Memory B cell (primary cell): ENCODE measurements around the gene PCDHGA6.
A peak's percentile ranks its signal among the peaks of the same experiment; 100 is the strongest.

Experiments
- ATAC-seq: fragments of 150-1000 bp; cut with Tn5 transposase; 2 replicates; pipeline ENCODE4 v1.10.0; 2021; ENCODE audit warnings: low read depth, mild to moderate bottlenecking, moderate library complexity
- DNase-seq, 2 donors: peaks; one replicate each; pipeline ENCODE4 v3.0.0; 2022; ENCODE audit warnings: low spot score in 2 of 2
- H3K27ac Mint-ChIP-seq: one replicate; pipeline ENCODE4 v1.8.0; 2022; ENCODE audit warnings: mild to moderate bottlenecking, moderate library complexity, mixed read lengths
- H3K27me3 Mint-ChIP-seq: one replicate; pipeline ENCODE4 v1.8.0; 2022; ENCODE audit warnings: mixed read lengths
- H3K36me3 Mint-ChIP-seq: one replicate; pipeline ENCODE4 v1.8.0; 2022; ENCODE audit warnings: mild to moderate bottlenecking, mixed read lengths
- H3K4me1 Mint-ChIP-seq: one replicate; pipeline ENCODE4 v1.8.0; 2022; ENCODE audit warnings: mixed read lengths
- H3K4me3 Mint-ChIP-seq: one replicate; pipeline ENCODE4 v1.8.0; 2022; ENCODE audit warnings: mild to moderate bottlenecking, moderate library complexity, mixed read lengths
- H3K9me3 Mint-ChIP-seq: one replicate; pipeline ENCODE4 v1.8.0; 2022; ENCODE audit warnings: mixed read lengths

Gene PCDHGA6

GRCh38 chr5:141349917-141350619 is 23.6 kb upstream of the PCDHGA6 start, which contains the start of gene PCDHGB1:
Gene PCDHGB1, plus strand, starts transcription at chr5:141350099. Its CDS starts 162 bp downstream, at chr5:141350261.
- no peak for DNase-seq
- Mint-ChIP-seq H3K9me3 (peaks cover 16% of the 10 kb centered on the region), H3K27me3 (peaks cover 22% of the 10 kb centered on the region), H3K4me3 (peak within 1 kb of the TSS; percentile 54), H3K36me3 (peaks cover 3% of the 10 kb centered on the region), H3K27ac (no peak within 1 kb of the TSS), H3K4me1 (no peaks in the 10 kb centered on the region)
- ATAC-seq = peak; percentile 50

DNA sequence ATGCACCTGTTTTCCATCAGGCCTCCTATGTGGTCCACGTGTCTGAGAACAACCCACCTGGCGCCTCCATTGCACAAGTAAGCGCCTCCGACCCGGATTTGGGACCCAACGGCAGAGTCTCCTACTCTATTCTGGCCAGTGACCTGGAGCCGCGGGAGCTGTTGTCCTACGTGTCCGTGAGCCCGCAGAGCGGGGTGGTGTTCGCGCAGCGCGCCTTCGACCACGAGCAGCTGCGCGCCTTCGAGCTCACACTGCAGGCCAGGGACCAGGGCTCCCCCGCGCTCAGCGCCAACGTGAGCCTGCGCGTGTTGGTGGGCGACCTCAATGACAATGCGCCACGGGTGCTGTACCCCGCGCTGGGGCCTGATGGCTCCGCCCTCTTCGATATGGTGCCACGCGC is 22.1 kb upstream of the PCDHGA6 start:
- H3K27ac Mint-ChIP-seq = no peak overlapping the region
- DNase-seq (no peak), ATAC-seq (no peak)
- H3K9me3 Mint-ChIP-seq = peaks cover 14% of the 10 kb centered on the region
- H3K4me3 Mint-ChIP-seq = no peak overlapping the region
- H3K4me1 Mint-ChIP-seq = no peaks in the 10 kb centered on the region
- H3K27me3 Mint-ChIP-seq = peaks cover 24% of the 10 kb centered on the region
- peaks cover 3% of the 10 kb centered on the region for H3K36me3 Mint-ChIP-seq

- Mint-ChIP-seq H3K27me3 (peaks cover 26% of the 10 kb centered on the region), H3K27ac (no peak within 1 kb of the TSS), H3K4me3 (no peak within 1 kb of the TSS), H3K4me1 (no peaks in the 10 kb centered on the region), H3K9me3 (peaks cover 16% of the 10 kb centered on the region), H3K36me3 (peaks cover 4% of the 10 kb centered on the region)
- DNase-seq (no peak), ATAC-seq (no peak)
Observed at GRCh38 chr5:141354900-141355469, 18.7 kb upstream of the PCDHGA6 start, which contains the start of gene PCDHGA4. Gene PCDHGA4, plus strand, starts transcription at chr5:141355021. Its CDS starts 87 bp downstream, at chr5:141355108.

DNA sequence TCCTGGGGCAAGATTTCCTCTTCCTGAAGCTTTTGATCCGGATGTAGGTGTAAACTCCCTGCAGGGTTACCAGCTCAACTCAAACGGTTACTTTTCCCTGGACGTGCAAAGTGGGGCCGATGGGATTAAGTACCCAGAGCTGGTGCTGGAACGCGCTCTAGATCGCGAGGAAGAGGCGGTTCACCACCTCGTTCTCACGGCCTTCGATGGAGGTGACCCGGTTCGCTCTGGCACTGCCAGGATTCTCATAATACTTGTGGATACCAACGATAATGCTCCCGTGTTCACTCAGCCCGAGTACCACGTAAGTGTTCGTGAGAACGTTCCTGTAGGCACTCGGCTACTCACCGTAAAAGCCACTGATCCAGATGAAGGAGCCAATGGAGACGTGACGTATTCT is 18.1 kb upstream of the PCDHGA6 start:
- H3K4me3 Mint-ChIP-seq = no peak overlapping the region
- no peaks in the 10 kb centered on the region for H3K4me1 Mint-ChIP-seq
- peaks cover 24% of the 10 kb centered on the region for H3K27me3 Mint-ChIP-seq
- peaks cover 15% of the 10 kb centered on the region for H3K9me3 Mint-ChIP-seq
- H3K27ac Mint-ChIP-seq = no peak overlapping the region
- peaks cover 4% of the 10 kb centered on the region for H3K36me3 Mint-ChIP-seq
- no peak for ATAC-seq
- DNase-seq = no peak

GRCh38 chr5:141356133-141356532 is 17.6 kb upstream of the PCDHGA6 start:
- Mint-ChIP-seq H3K9me3 (peaks cover 15% of the 10 kb centered on the region), H3K27me3 (peaks cover 24% of the 10 kb centered on the region)

DNA sequence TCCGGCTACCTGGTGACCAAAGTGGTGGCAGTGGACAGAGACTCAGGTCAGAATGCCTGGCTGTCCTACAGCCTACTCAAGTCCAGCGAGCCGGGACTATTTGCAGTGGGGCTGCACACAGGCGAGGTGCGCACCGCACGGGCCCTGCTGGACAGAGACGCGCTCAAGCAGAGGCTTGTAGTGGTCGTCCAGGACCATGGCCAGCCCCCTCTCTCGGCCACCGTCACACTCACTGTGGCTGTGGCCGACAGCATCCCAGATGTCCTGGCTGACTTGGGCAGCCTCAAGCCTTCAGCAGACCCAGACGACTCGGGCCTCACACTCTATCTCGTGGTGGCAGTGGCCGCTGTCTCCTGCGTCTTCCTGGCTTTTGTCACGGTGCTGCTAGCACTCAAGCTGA is 16.7 kb upstream of the PCDHGA6 start:
- peaks cover 4% of the 10 kb centered on the region for H3K36me3 Mint-ChIP-seq
- ATAC-seq (no peak), DNase-seq (no peak)
- H3K4me3 Mint-ChIP-seq = no peak overlapping the region
- peaks cover 15% of the 10 kb centered on the region for H3K9me3 Mint-ChIP-seq
- no peak overlapping the region for H3K27ac Mint-ChIP-seq
- peaks cover 24% of the 10 kb centered on the region for H3K27me3 Mint-ChIP-seq
- no peaks in the 10 kb centered on the region for H3K4me1 Mint-ChIP-seq

More at GRCh38 chr5:141356133-141356532, 17.6 kb upstream of the PCDHGA6 start:
- ATAC-seq (no peak), DNase-seq (no peak)
- H3K4me3 Mint-ChIP-seq = no peak overlapping the region
- H3K27ac Mint-ChIP-seq = no peak overlapping the region
- H3K4me1 Mint-ChIP-seq = no peaks in the 10 kb centered on the region
- H3K36me3 Mint-ChIP-seq = peaks cover 4% of the 10 kb centered on the region

DNA sequence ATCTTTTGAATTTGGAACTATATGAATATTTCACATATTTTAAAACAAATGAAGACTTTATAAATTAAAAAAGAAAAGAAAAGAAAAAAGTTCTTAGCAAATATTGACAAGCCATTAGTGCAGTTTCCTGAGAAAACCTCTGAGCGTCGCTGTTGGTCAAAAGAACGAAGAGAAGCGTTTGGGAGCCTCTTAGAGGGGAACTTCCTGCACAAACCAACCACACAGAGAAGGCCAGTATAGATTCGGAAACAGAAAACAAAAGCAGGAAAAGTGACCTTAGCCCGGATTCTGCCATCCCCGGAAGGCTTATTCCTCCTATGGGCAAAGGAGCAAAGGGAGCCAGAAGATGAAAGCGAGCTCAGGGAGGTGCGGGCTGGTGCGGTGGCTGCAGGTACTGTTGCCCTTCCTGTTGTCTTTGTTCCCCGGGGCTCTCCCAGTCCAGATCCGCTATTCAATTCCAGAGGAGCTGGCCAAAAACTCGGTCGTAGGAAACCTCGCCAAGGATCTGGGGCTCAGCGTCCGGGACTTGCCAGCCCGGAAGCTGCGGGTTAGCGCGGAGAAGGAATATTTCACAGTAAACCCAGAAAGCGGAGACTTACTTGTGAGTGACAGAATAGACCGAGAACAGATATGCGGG is 13.8 kb upstream of the PCDHGA6 start, which contains the start of gene PCDHGB2:
Gene PCDHGB2 (plus strand): TSS at position 205 of the 637 bp plus-strand sequence. CDS start 142 bp downstream, at position 347.
- Mint-ChIP-seq H3K36me3 (peaks cover 5% of the 10 kb centered on the region), H3K27ac (peak within 1 kb of the TSS; percentile 85), H3K4me3 (peak within 1 kb of the TSS; percentile 89), H3K9me3 (peaks cover 17% of the 10 kb centered on the region), H3K4me1 (peaks cover 2% of the 10 kb centered on the region), H3K27me3 (peaks cover 17% of the 10 kb centered on the region)
- no peak for DNase-seq
- peak; percentile 54 for ATAC-seq

GRCh38 chr5:141360685-141361084 is 13.0 kb upstream of the PCDHGA6 start:
- peaks cover 23% of the 10 kb centered on the region for H3K27me3 Mint-ChIP-seq
- H3K27ac Mint-ChIP-seq = no peak overlapping the region
- H3K9me3 Mint-ChIP-seq = peaks cover 17% of the 10 kb centered on the region
- no peak for DNase-seq
- H3K4me3 Mint-ChIP-seq = no peak overlapping the region
- peaks cover 5% of the 10 kb centered on the region for H3K36me3 Mint-ChIP-seq
- peaks cover 2% of the 10 kb centered on the region for H3K4me1 Mint-ChIP-seq
- ATAC-seq = no peak

DNA sequence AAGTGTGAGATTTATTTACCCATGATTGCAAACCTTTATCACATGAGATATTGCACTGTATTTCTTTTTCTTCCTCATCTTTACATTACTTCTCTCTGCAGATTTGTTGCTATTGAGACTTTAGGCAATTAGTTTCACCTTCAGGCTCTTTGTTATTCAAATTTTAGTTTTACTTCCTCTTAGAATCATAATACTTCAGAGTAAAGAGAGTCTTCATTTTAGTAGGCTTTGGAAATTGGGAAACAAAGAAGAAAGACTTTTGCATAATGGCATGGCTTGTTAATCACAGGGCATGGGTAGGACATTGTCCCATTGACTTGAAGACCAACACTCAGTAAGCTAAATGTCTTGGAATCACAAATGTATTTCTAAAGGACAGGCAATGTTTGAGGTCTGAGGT is 11.0 kb upstream of the PCDHGA6 start:
- Mint-ChIP-seq H3K27ac (peak overlapping the region; percentile 60), H3K27me3 (peaks cover 19% of the 10 kb centered on the region), H3K36me3 (peaks cover 5% of the 10 kb centered on the region), H3K4me1 (peaks cover 2% of the 10 kb centered on the region), H3K4me3 (peak overlapping the region; percentile 52), H3K9me3 (peaks cover 15% of the 10 kb centered on the region)
- no peak for DNase-seq
- no peak for ATAC-seq

GRCh38 chr5:141363952-141364660 is 9.6 kb upstream of the PCDHGA6 start, which contains the start of gene PCDHGA5:
Gene PCDHGA5, plus strand, starts transcription at chr5:141364162. Its CDS starts 169 bp downstream, at chr5:141364331.
- DNase-seq = no peak
- Mint-ChIP-seq H3K36me3 (peaks cover 5% of the 10 kb centered on the region), H3K27ac (no peak within 1 kb of the TSS), H3K4me3 (no peak within 1 kb of the TSS), H3K27me3 (peaks cover 15% of the 10 kb centered on the region), H3K4me1 (peaks cover 2% of the 10 kb centered on the region), H3K9me3 (peaks cover 11% of the 10 kb centered on the region)
- ATAC-seq = no peak

GRCh38 chr5:141366016-141366896 is 7.4 kb upstream of the PCDHGA6 start:
- H3K9me3 Mint-ChIP-seq = peaks cover 12% of the 10 kb centered on the region
- no peak overlapping the region for H3K4me3 Mint-ChIP-seq
- peaks cover 6% of the 10 kb centered on the region for H3K36me3 Mint-ChIP-seq
- no peak overlapping the region for H3K27ac Mint-ChIP-seq
- DNase-seq (no peak), ATAC-seq (no peak)
- H3K4me1 Mint-ChIP-seq = peaks cover 5% of the 10 kb centered on the region
- H3K27me3 Mint-ChIP-seq = peaks cover 16% of the 10 kb centered on the region

DNA sequence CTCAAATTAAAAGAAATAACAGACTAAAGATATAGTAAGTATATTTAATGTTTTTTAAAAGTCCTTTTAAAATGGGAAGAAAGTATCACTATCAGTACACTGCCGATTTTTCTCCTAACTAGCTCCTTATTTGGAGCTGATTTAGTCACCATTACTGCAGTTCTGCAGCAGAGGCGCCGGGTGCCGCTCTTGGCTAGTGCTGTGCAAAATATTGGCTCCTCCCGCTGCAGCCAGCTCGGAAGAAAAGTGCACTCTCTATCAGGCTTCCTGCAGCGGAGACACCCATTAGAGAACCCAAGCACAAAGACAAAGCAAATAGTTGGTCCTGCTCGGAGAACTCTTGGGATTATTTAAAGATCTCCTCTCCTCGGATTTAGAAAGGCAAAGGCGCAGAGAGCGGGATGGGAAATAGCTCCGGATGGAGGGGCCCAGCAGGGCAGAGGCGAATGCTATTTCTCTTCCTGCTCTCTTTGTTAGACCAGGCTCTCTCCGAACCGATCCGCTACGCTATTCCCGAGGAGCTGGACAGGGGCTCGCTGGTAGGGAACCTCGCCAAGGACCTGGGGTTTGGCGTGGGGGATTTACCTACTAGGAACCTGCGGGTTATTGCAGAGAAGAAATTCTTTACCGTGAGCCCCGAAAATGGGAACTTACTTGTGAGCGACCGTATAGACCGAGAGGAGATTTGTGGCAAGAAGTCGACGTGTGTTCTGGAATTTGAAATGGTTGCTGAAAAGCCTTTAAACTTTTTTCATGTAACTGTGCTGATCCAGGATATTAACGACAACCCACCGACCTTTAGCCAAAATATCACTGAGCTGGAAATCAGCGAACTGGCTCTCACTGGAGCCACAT is 3.5 kb upstream of the PCDHGA6 start, which contains the start of gene PCDHGB3:
Gene PCDHGB3 (plus strand): TSS at position 249 of the 855 bp plus-strand sequence. CDS start 153 bp downstream, at position 402.
- peaks cover 8% of the 10 kb centered on the region for H3K9me3 Mint-ChIP-seq
- H3K36me3 Mint-ChIP-seq = peaks cover 3% of the 10 kb centered on the region
- H3K4me3 Mint-ChIP-seq = peak within 1 kb of the TSS; percentile 95
- H3K27me3 Mint-ChIP-seq = peaks cover 15% of the 10 kb centered on the region
- ATAC-seq (peak; percentile 93), DNase-seq (peak in 1 of 2 donors; percentile 20)
- peak within 1 kb of the TSS; percentile 41 for H3K27ac Mint-ChIP-seq
- H3K4me1 Mint-ChIP-seq = peaks cover 2% of the 10 kb centered on the region
